GM19455 (cell line): Measurements from ENCODE around the gene PLA2G4D.

Experiments used
- ATAC-seq: cut with Tn5 transposase; IDR thresholded peaks from one replicate; pipeline ENCODE4 v1.9.1; 2021; ENCODE audit not compliant: unreplicated experiment

Gene PLA2G4D

GRCh38 chr15:42077689-42078088 lies 16.7 kb downstream of the PLA2G4D start:
- no peak for ATAC-seq

- ATAC-seq: no peak
Measured at GRCh38 chr15:42073418-42073817, 20.9 kb downstream of the PLA2G4D start.

- ATAC-seq: no peak
Measured at GRCh38 chr15:42072141-42072685, 22.1 kb downstream of the PLA2G4D start.

GRCh38 chr15:42071717-42072116 lies 22.6 kb downstream of the PLA2G4D start:
- no peak for ATAC-seq

- no peak for ATAC-seq
Measured at GRCh38 chr15:42070976-42071350, 23.4 kb downstream of the PLA2G4D start.

GRCh38 chr15:42070279-42070975 lies 23.9 kb downstream of the PLA2G4D start:
- ATAC-seq: no peak

GRCh38 chr15:42069496-42070278 lies 24.7 kb downstream of the PLA2G4D start:
- ATAC-seq: no peak

- no peak for ATAC-seq
Measured at GRCh38 chr15:42069025-42069424, 25.3 kb downstream of the PLA2G4D start.

- no peak for ATAC-seq
Measured at GRCh38 chr15:42068601-42069000, 25.8 kb downstream of the PLA2G4D start.

- ATAC-seq: no peak
Measured at GRCh38 chr15:42066764-42067415, 27.5 kb downstream of the PLA2G4D start.

GRCh38 chr15:42065468-42065867 lies 28.9 kb downstream of the PLA2G4D start:
- no peak for ATAC-seq

- no peak for ATAC-seq
Measured at GRCh38 chr15:42065033-42065432, 29.3 kb downstream of the PLA2G4D start.

- ATAC-seq: no peak
Measured at GRCh38 chr15:42064271-42064670, 30.1 kb downstream of the PLA2G4D start.

- ATAC-seq: no peak
Measured at GRCh38 chr15:42063122-42063848, 31.1 kb downstream of the PLA2G4D start.

- no peak for ATAC-seq
Measured at GRCh38 chr15:42062284-42062806, 32.0 kb downstream of the PLA2G4D start.

GRCh38 chr15:42060797-42061196 lies 33.6 kb downstream of the PLA2G4D start:
- no peak for ATAC-seq

- no peak for ATAC-seq
Measured at GRCh38 chr15:42060477-42060763, 33.9 kb downstream of the PLA2G4D start.

- no peak for ATAC-seq
Measured at GRCh38 chr15:42059661-42060476, 34.5 kb downstream of the PLA2G4D start.

GRCh38 chr15:42058791-42059190 lies 35.6 kb downstream of the PLA2G4D start:
- ATAC-seq: no peak
